DND-41 (cell line): ENCODE results near the gene MICAL1.
"Not testable (repeated sequence)": the region's sequence is repeated elsewhere in the genome, so short reads cannot be mapped to it uniquely, and the experiment has no call there.

Source experiments
- ATAC-seq: fragments of 200-7000 bp; cut with Tn5 transposase; 3 replicates; pipeline ENCODE4 v1.9.1; 2021; ENCODE audit warnings: low read depth; ENCODE audit not compliant: insufficient read depth
- DNase-seq: peaks from one replicate; pipeline ENCODE4 v3.0.0-alpha.2; 2020
- H2AFZ ChIP-seq: 2 replicates; pipeline ENCODE4 v1.6.0; 2012; ENCODE audit warnings: low read depth, low read length
- H3K27ac ChIP-seq: 2 replicates; pipeline ENCODE4 v1.5.1; 2012; ENCODE audit warnings: low read length, inconsistent platforms
- H3K27me3 ChIP-seq: fragments of 200-600 bp; sonication (generic); 2 replicates; pipeline ENCODE4 v1.6.0; 2012; ENCODE audit warnings: low read length, mild to moderate bottlenecking, inconsistent platforms; ENCODE audit not compliant: insufficient read depth, poor library complexity
- H3K36me3 ChIP-seq: 2 replicates; pipeline ENCODE4 v1.5.1; 2012; ENCODE audit warnings: low read length, inconsistent platforms; ENCODE audit not compliant: insufficient read depth
- H3K4me1 ChIP-seq: 2 replicates; pipeline ENCODE4 v1.5.1; 2012; ENCODE audit warnings: mild to moderate bottlenecking, low read length; ENCODE audit not compliant: insufficient read depth
- H3K4me2 ChIP-seq: 2 replicates; pipeline ENCODE4 v1.6.0; 2012; ENCODE audit warnings: mild to moderate bottlenecking, moderate library complexity, low read length, inconsistent platforms; ENCODE audit not compliant: insufficient read depth
- H3K4me3 ChIP-seq, 2 experiments: fragments of 200-600 bp in 1 of 2; shearing (Covaris generic) in 1 of 2; 2 replicates each; pipeline ENCODE4 v1.5.1; 2012 to 2016; ENCODE audit warnings: inconsistent platforms in 2 of 2, low read length in 2 of 2, mild to moderate bottlenecking in 2 of 2, low read depth in 1 of 2, moderate library complexity in 1 of 2
- H3K79me2 ChIP-seq: 2 replicates; pipeline ENCODE4 v1.6.0; 2012; ENCODE audit warnings: low read length, inconsistent platforms; ENCODE audit not compliant: insufficient read depth
- H3K9ac ChIP-seq: 2 replicates; pipeline ENCODE4 v1.6.0; 2012; ENCODE audit warnings: low read depth, mild to moderate bottlenecking, inconsistent platforms, low read length, moderate library complexity
- H3K9me3 ChIP-seq: 2 replicates; pipeline ENCODE4 v1.5.1; 2012; ENCODE audit warnings: low read length, moderate library complexity, mild to moderate bottlenecking, inconsistent platforms; ENCODE audit not compliant: insufficient read depth, severe bottlenecking
- H4K20me1 ChIP-seq: 2 replicates; pipeline ENCODE4 v1.6.0; 2012; ENCODE audit warnings: low read length; ENCODE audit not compliant: insufficient read depth
- EZH2 ChIP-seq: IDR thresholded peaks from 3 replicates; pipeline ENCODE4 v1.6.1; 2012; ENCODE audit warnings: borderline replicate concordance, low read depth, mild to moderate bottlenecking, moderate library complexity, low read length, inconsistent platforms; ENCODE audit not compliant: severe bottlenecking
- TF ChIP-seq, protein P1 (sequence below): IDR thresholded peaks from 2 replicates; pipeline ENCODE4 v1.5.1; 2012; ENCODE audit warnings: borderline replicate concordance, low read length, moderate library complexity, mild to moderate bottlenecking; ENCODE audit not compliant: poor library complexity, severe bottlenecking; ENCODE audit errors: extremely low read depth

MICAL1 gene

GRCh38 chr6:109461733-109462526 is 6.4 kb upstream of the MICAL1 start:
- DNase-seq (no peak), ATAC-seq (no peak)
- Histone ChIP-seq H3K36me3 (peaks cover 67% of the 10 kb centered on the region), H3K4me1 (no peaks in the 10 kb centered on the region), H3K9me3 (no peaks in the 10 kb centered on the region), H3K9ac (no peak overlapping the region), H3K27me3 (no peaks in the 10 kb centered on the region), H3K4me2 (no peak overlapping the region), H3K27ac (no peak overlapping the region), H4K20me1 (peaks cover 4% of the 10 kb centered on the region; the same call in 1 of the 2 replicates), H3K79me2 (peaks cover 8% of the 10 kb centered on the region; the same call in 1 of the 2 replicates), H2AFZ (no peak overlapping the region), H3K4me3 (no peak overlapping the region)
- TF ChIP-seq, protein P1, sequence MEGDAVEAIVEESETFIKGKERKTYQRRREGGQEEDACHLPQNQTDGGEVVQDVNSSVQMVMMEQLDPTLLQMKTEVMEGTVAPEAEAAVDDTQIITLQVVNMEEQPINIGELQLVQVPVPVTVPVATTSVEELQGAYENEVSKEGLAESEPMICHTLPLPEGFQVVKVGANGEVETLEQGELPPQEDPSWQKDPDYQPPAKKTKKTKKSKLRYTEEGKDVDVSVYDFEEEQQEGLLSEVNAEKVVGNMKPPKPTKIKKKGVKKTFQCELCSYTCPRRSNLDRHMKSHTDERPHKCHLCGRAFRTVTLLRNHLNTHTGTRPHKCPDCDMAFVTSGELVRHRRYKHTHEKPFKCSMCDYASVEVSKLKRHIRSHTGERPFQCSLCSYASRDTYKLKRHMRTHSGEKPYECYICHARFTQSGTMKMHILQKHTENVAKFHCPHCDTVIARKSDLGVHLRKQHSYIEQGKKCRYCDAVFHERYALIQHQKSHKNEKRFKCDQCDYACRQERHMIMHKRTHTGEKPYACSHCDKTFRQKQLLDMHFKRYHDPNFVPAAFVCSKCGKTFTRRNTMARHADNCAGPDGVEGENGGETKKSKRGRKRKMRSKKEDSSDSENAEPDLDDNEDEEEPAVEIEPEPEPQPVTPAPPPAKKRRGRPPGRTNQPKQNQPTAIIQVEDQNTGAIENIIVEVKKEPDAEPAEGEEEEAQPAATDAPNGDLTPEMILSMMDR, result no peak
- TF ChIP-seq EZH2, result no peak

DNA sequence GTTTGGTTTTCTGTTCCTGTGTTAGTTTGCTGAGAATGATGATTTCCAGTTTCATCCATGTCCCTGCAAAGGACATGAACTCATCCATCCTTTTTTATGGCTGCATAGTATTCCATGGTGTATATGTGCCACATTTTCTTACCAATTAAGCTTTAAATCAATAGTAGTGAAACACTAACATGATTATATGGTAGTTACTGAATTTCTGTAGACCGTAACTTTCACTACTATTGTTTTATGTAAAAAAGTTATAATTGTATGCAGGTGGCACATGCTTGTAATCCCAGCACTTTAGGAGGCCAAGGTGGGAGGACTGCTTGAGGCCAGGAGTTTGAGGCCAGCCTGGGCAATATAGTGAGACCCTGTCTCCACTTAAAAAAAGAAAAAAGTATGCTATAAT is 5.6 kb upstream of the MICAL1 start:
- ATAC-seq, H3K4me3 ChIP-seq, H3K27me3 ChIP-seq, H3K9me3 ChIP-seq, H3K4me1 ChIP-seq, H3K79me2 ChIP-seq, DNase-seq, H2AFZ ChIP-seq, H3K27ac ChIP-seq, H3K9ac ChIP-seq, H3K4me2 ChIP-seq, H4K20me1 ChIP-seq: not testable (repeated sequence)
- peaks cover 60% of the 10 kb centered on the region for H3K36me3 ChIP-seq

DNA sequence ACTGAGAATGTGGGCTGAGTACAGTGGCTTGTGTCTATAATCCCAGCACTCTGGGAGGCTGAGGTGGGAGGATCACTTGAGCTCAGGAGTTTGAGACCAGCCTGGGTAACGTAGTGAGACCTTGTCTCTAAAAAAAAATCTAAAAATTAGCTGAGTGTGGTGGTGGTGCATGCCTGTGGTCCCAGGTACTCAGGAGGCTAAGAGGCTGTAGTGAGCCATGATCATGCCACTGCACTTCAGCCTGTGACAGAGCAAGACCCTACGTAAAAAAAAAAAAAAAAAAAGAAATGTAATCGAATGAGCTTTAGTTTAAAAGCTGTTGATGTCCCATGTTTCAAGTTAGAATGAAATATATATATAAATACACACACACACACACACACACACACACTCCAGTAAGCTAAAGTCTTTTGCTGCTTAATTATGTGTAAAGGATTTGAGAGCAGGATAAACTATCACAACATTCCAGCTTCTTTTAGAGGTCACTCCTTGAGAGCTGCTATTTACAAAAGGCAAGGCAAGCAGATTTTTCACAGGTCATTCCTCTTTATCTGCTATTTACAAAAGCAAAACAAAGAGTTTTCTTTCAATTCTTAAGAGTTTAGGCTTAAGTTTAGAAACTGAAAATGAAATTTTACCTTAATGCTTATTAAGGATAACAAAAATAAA is 4.7 kb upstream of the MICAL1 start:
- no peak overlapping the region for H3K27ac ChIP-seq
- H3K4me3 ChIP-seq, result no peak overlapping the region
- no peaks in the 10 kb centered on the region for H3K9me3 ChIP-seq
- H2AFZ ChIP-seq, result no peak overlapping the region
- H3K79me2 ChIP-seq, result peaks cover 3% of the 10 kb centered on the region; the same call in 1 of the 2 replicates
- H3K4me2 ChIP-seq, result no peak overlapping the region
- TF ChIP-seq, protein P1, result no peak
- no peak for TF ChIP-seq EZH2
- DNase-seq (no peak), ATAC-seq (no peak)
- no peak overlapping the region for H3K9ac ChIP-seq
- no peaks in the 10 kb centered on the region for H4K20me1 ChIP-seq
- H3K4me1 ChIP-seq, result peaks cover 9% of the 10 kb centered on the region
- no peaks in the 10 kb centered on the region for H3K27me3 ChIP-seq
- H3K36me3 ChIP-seq, result peaks cover 51% of the 10 kb centered on the region
